ENCODE data around the gene TJAP1.

DNA sequence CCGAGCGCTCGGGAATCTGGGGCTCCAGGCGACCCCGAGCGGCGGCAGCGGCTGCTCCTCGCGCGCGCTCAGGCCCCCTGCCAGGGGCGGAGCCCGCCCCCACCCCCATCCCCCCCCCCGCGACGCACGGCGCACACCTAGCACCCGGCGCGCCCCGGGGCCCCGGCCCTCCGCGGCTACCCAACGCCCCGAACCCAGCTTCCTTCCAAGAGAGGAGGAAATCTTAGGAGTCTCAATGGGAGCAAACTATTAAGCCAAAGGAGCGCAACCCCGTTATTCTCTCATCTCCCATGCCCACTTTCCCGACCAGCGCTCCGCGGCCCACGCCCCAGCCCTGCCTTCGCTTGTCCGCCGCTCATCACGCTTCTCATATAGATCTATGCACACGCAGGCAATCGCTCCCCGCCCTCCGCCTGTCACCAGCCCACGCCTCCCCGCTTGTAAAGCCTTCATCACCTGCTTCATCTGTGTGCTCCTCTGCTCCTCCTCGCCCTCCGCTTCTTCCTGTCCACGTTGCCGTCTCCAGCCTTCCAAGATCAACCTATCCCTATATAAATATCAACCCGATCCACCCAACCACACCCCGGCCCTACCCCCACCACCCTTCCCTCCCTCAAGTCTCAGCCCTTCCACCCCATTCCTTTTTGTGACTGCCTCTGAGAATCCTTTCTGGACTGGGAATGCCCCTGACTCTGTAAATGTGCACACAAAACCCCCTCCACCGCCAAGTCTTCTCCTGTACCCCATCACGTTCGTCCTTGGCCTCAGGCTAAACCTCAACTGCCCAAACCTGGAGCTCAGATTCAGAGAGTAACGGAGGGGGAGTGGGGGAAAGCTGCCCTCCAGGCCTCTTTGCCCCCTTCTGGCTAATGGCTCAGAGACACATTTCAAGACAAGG is 21.6 kb upstream of the TJAP1 start, which contains the start of gene DLK2:
- TF ChIP-seq, protein P1, sequence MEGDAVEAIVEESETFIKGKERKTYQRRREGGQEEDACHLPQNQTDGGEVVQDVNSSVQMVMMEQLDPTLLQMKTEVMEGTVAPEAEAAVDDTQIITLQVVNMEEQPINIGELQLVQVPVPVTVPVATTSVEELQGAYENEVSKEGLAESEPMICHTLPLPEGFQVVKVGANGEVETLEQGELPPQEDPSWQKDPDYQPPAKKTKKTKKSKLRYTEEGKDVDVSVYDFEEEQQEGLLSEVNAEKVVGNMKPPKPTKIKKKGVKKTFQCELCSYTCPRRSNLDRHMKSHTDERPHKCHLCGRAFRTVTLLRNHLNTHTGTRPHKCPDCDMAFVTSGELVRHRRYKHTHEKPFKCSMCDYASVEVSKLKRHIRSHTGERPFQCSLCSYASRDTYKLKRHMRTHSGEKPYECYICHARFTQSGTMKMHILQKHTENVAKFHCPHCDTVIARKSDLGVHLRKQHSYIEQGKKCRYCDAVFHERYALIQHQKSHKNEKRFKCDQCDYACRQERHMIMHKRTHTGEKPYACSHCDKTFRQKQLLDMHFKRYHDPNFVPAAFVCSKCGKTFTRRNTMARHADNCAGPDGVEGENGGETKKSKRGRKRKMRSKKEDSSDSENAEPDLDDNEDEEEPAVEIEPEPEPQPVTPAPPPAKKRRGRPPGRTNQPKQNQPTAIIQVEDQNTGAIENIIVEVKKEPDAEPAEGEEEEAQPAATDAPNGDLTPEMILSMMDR (IDR thresholded peaks at IDR 0.05; ENCODE audit: borderline replicate concordance, extremely low read depth, low read length, poor library complexity, severe bottlenecking), result no peak
- no peak for TF ChIP-seq EZH2 (IDR thresholded peaks at IDR 0.05; ENCODE audit: borderline replicate concordance, low read depth, low read length, severe bottlenecking)

All from DND-41 (cell line).